A673 (cell line): Measurements from ENCODE around the gene SPEG. TPM values are rescaled to one million over a fixed set of nuclear protein-coding genes. Genes with fewer than 3 reads are reported as not detected.

Experiments used
- BruUV-seq: library from RNA; stranded (reverse); fragments of 400-500 nt; replicated peaks from 2 replicates; lab custom pipeline; 2021; lab: Mats Ljungman, UMichigan
- CTCF ChIA-PET: fragments of 300-600 bp; sonication (Branson Sonifier 250); formaldehyde crosslinking; loops from one replicate; lab custom pipeline; 2022; ENCODE audit warnings: antibody characterized with exemption; lab: Charles Lee
- POLR2A ChIA-PET: fragments of 300-600 bp; sonication (Branson Sonifier 250); formaldehyde crosslinking; loops from one replicate; lab custom pipeline; 2022; ENCODE audit warnings: antibody characterized with exemption; ENCODE audit not compliant: low non-redundant PET; lab: Charles Lee
- DNase-seq: peaks from one replicate; pipeline ENCODE4 v3.0.0-alpha.2; 2015; ENCODE audit warnings: low spot score
- H3K27ac ChIP-seq: fragments of 200-600 bp; sonication (generic); 2 replicates; pipeline ENCODE4 v1.5.1; 2016; ENCODE audit warnings: mixed run types, low read depth, mild to moderate bottlenecking, mixed read lengths, antibody characterized with exemption, low read length; ENCODE audit not compliant: poor library complexity, severe bottlenecking
- H3K27me3 ChIP-seq: fragments of 200-600 bp; sonication (generic); replicated peaks from 2 replicates; pipeline ENCODE4 v1.6.1; 2017; ENCODE audit warnings: mixed run types, low read depth, mild to moderate bottlenecking, mixed read lengths, antibody characterized with exemption, low read length; ENCODE audit not compliant: insufficient read depth, poor library complexity
- H3K36me3 ChIP-seq: fragments of 200-600 bp; sonication (generic); 2 replicates; pipeline ENCODE4 v1.6.1; 2016; ENCODE audit warnings: mixed run types, mild to moderate bottlenecking, mixed read lengths, antibody characterized with exemption, low read length; ENCODE audit not compliant: insufficient read depth, poor library complexity, severe bottlenecking
- H3K4me1 ChIP-seq: fragments of 200-600 bp; sonication (generic); 2 replicates; pipeline ENCODE4 v1.6.1; 2017; ENCODE audit warnings: mixed run types, mild to moderate bottlenecking, mixed read lengths, antibody characterized with exemption, low read length; ENCODE audit not compliant: insufficient read depth, poor library complexity, severe bottlenecking
- H3K4me3 ChIP-seq: fragments of 200-600 bp; sonication (generic); 2 replicates; pipeline ENCODE4 v1.5.1; 2016; ENCODE audit warnings: low read depth, mixed run types, mild to moderate bottlenecking, mixed read lengths, low read length; ENCODE audit not compliant: poor library complexity, severe bottlenecking
- H3K9me3 ChIP-seq: fragments of 200-600 bp; sonication (generic); 2 replicates; pipeline ENCODE4 v1.6.1; 2016; ENCODE audit warnings: mixed run types, low read depth, mild to moderate bottlenecking, mixed read lengths, antibody characterized with exemption, low read length; ENCODE audit not compliant: poor library complexity, severe bottlenecking
- CTCF ChIP-seq: fragments of 300-800, 200-600 bp; sonication (generic); conservative IDR thresholded peaks from 2 replicates; pipeline ENCODE4 v1.5.1; 2017; ENCODE audit warnings: low read depth, mild to moderate bottlenecking, antibody characterized with exemption, low read length, moderate library complexity, mixed read lengths
- EZH2 ChIP-seq: fragments of 200-600 bp; sonication (generic); IDR thresholded peaks from 2 replicates; pipeline ENCODE4 v1.6.1; 2017; ENCODE audit warnings: borderline replicate concordance, low read depth, mild to moderate bottlenecking, mixed read lengths, antibody characterized with exemption, low read length; ENCODE audit not compliant: poor library complexity, severe bottlenecking
- intact Hi-C: fragments of 100-400 bp; cut with micrococcal nuclease; formaldehyde crosslinking; loops from one replicate; pipeline ENCODE4 v1.10.0; 2022; ENCODE audit not compliant: unreplicated experiment
- total RNA-seq: library from RNA; stranded (reverse); gene quantifications from 2 replicates; pipeline ENCODE4 v1.2.3, GENCODE V29; 2021

Gene SPEG
- total RNA-seq, 1 experiment from 2014 or later: 8.4 TPM

- intact Hi-C loops: no loop called here
- DNase-seq: no peak
- H3K36me3 ChIP-seq: no peaks in the 10 kb centered on the region
- peaks cover 15% of the 10 kb centered on the region for H3K4me1 ChIP-seq
- no peaks in the 10 kb centered on the region for H3K9me3 ChIP-seq
- CTCF ChIA-PET: no interaction called here
- H3K4me3 ChIP-seq: no peak overlapping the region
- no peaks in the 10 kb centered on the region for H3K27me3 ChIP-seq
- H3K27ac ChIP-seq: no peak overlapping the region
- POLR2A ChIA-PET: no interaction called here
- TF ChIP-seq EZH2: no peak
- no peak for TF ChIP-seq CTCF
- BruUV-seq: no TSS peak
These were observed 17.3 kb upstream of the SPEG start for GRCh38 chr2:219417374-219417773.

- Histone ChIP-seq H3K27ac (no peak within 1 kb of the TSS), H3K4me1 (peaks cover 15% of the 10 kb centered on the region), H3K9me3 (no peaks in the 10 kb centered on the region), H3K27me3 (no peaks in the 10 kb centered on the region), H3K36me3 (no peaks in the 10 kb centered on the region), H3K4me3 (no peak within 1 kb of the TSS)
- no peak for DNase-seq
- CTCF ChIA-PET: interaction anchor here (0.6 kb wide), 1 partner anchor 142 kb away, joined by 6 read pairs; no protein-coding TSS in a partner anchor
- TF ChIP-seq CTCF: no peak
- TF ChIP-seq EZH2: no peak
- POLR2A ChIA-PET: no interaction called here
- BruUV-seq: no TSS peak
- intact Hi-C loops: no loop called here
These were observed 16.3 kb upstream of the SPEG start, which contains the start of gene DES for GRCh38 chr2:219418155-219419011. Gene DES (plus strand): TSS chr2:219418377. CDS start chr2:219418463, 86 bp downstream.

- ChIA-PET CTCF (interaction anchor here (0.6 kb wide), 1 partner anchor 22 kb away, joined by 5 read pairs; no protein-coding TSS in a partner anchor), POLR2A (no interaction called here)
- Histone ChIP-seq H3K4me1 (peaks cover 15% of the 10 kb centered on the region), H3K9me3 (no peaks in the 10 kb centered on the region), H3K4me3 (no peak overlapping the region), H3K27me3 (no peaks in the 10 kb centered on the region), H3K27ac (no peak overlapping the region), H3K36me3 (no peaks in the 10 kb centered on the region)
- TF ChIP-seq EZH2 (no peak), CTCF (no peak)
- intact Hi-C loops: no loop called here
- BruUV-seq: no TSS peak
- DNase-seq: no peak
These were observed 15.7 kb upstream of the SPEG start for GRCh38 chr2:219419012-219419324.
